H9 (cell line): ENCODE data around the gene AJUBA. TPM values are rescaled to one million over a fixed set of nuclear protein-coding genes. Genes with fewer than 3 reads are reported as not detected.
A peak's percentile ranks its signal among the peaks of the same experiment; 100 is the strongest.

ENCODE experiments used
- DNase-seq: peaks from one replicate; pipeline ENCODE4 v3.0.0-alpha.2; 2017
- H2AFZ ChIP-seq: one replicate; pipeline ENCODE4 v1.6.1; 2013; ENCODE audit warnings: mild to moderate bottlenecking, low read length, control low read depth, moderate library complexity
- H2AK5ac ChIP-seq: 2 replicates; pipeline ENCODE4 v1.6.1; 2013; ENCODE audit warnings: low read length, control low read depth, mixed read lengths; ENCODE audit not compliant: insufficient read length
- H2BK120ac ChIP-seq: one replicate; pipeline ENCODE4 v1.6.1; 2013; ENCODE audit warnings: low read depth, mild to moderate bottlenecking, low read length, control low read depth, inconsistent platforms; ENCODE audit not compliant: poor library complexity, severe bottlenecking
- H2BK12ac ChIP-seq: 2 replicates; pipeline ENCODE4 v1.6.1; 2013; ENCODE audit warnings: low read length, control low read depth, mixed read lengths, low read depth; ENCODE audit not compliant: insufficient read length
- H2BK15ac ChIP-seq: 2 replicates; pipeline ENCODE4 v1.6.1; 2013; ENCODE audit warnings: low read depth, low read length, control low read depth
- H2BK20ac ChIP-seq: one replicate; pipeline ENCODE4 v1.6.1; 2013; ENCODE audit warnings: low read depth, mild to moderate bottlenecking, low read length, control low read depth, inconsistent platforms; ENCODE audit not compliant: poor library complexity, severe bottlenecking
- H2BK5ac ChIP-seq: 2 replicates; pipeline ENCODE4 v1.6.1; 2013; ENCODE audit warnings: low read length, control low read depth, mixed read lengths; ENCODE audit not compliant: insufficient read length
- H3K14ac ChIP-seq: 2 replicates; pipeline ENCODE4 v1.6.1; 2013; ENCODE audit warnings: low read length, control low read depth; ENCODE audit not compliant: insufficient read depth
- H3K18ac ChIP-seq: 2 replicates; pipeline ENCODE4 v1.6.1; 2013; ENCODE audit warnings: low read depth, mild to moderate bottlenecking, mixed read lengths, low read length, control low read depth; ENCODE audit not compliant: insufficient read length
- H3K23ac ChIP-seq: 2 replicates; pipeline ENCODE4 v1.6.1; 2013; ENCODE audit warnings: low read length, control low read depth, mixed read lengths, low read depth; ENCODE audit not compliant: insufficient read length
- H3K23me2 ChIP-seq: 2 replicates; pipeline ENCODE4 v1.6.1; 2013; ENCODE audit warnings: low read depth, mild to moderate bottlenecking, mixed read lengths, low read length, control low read depth; ENCODE audit not compliant: insufficient read length, poor library complexity, severe bottlenecking
- H3K27ac ChIP-seq: 2 replicates; pipeline ENCODE4 v1.5.1; 2013; ENCODE audit warnings: low read length, control low read depth, mixed read lengths, low read depth; ENCODE audit not compliant: insufficient read length
- H3K27me3 ChIP-seq: 2 replicates; pipeline ENCODE4 v1.6.1; 2013; ENCODE audit warnings: low read length, control low read depth, inconsistent platforms; ENCODE audit not compliant: insufficient read depth
- H3K4ac ChIP-seq: 2 replicates; pipeline ENCODE4 v1.6.1; 2013; ENCODE audit warnings: low read depth, mild to moderate bottlenecking, control low read depth, inconsistent platforms, low read length, moderate library complexity
- H3K4me1 ChIP-seq: 2 replicates; pipeline ENCODE4 v1.6.1; 2013; ENCODE audit warnings: low read length, control low read depth, inconsistent platforms; ENCODE audit not compliant: insufficient read depth
- H3K4me2 ChIP-seq: 2 replicates; pipeline ENCODE4 v1.6.1; 2013; ENCODE audit warnings: low read length, control low read depth, mixed read lengths; ENCODE audit not compliant: insufficient read length, insufficient read depth
- H3K56ac ChIP-seq: 2 replicates; pipeline ENCODE4 v1.6.1; 2013; ENCODE audit warnings: low read depth, mild to moderate bottlenecking, mixed read lengths, low read length, control low read depth; ENCODE audit not compliant: insufficient read length
- H3K79me1 ChIP-seq: 2 replicates; pipeline ENCODE4 v1.6.1; 2013; ENCODE audit warnings: low read depth, mild to moderate bottlenecking, moderate library complexity, low read length, control low read depth, inconsistent platforms; ENCODE audit not compliant: insufficient read depth, poor library complexity, severe bottlenecking
- H3K79me2 ChIP-seq: 2 replicates; pipeline ENCODE4 v1.6.1; 2013; ENCODE audit warnings: low read length, control low read depth, inconsistent platforms; ENCODE audit not compliant: insufficient read depth
- H3K9ac ChIP-seq: 2 replicates; pipeline ENCODE4 v1.6.1; 2013; ENCODE audit warnings: low read length, control low read depth, mixed read lengths; ENCODE audit not compliant: insufficient read length; ENCODE audit errors: extremely low read depth
- H3K9me3 ChIP-seq: one replicate; pipeline ENCODE4 v1.6.1; 2013; ENCODE audit warnings: low read depth, low read length, inconsistent platforms; ENCODE audit not compliant: control insufficient read depth
- H3T11ph ChIP-seq: one replicate; pipeline ENCODE4 v1.6.1; 2013; ENCODE audit warnings: mild to moderate bottlenecking, low read length, control low read depth, inconsistent platforms
- H4K20me1 ChIP-seq: one replicate; pipeline ENCODE4 v1.6.1; 2013; ENCODE audit not compliant: control insufficient read depth, insufficient read length, insufficient read depth
- H4K5ac ChIP-seq: 2 replicates; pipeline ENCODE4 v1.6.1; 2013; ENCODE audit warnings: low read depth, mild to moderate bottlenecking, mixed read lengths, low read length, control low read depth; ENCODE audit not compliant: insufficient read length
- H4K8ac ChIP-seq: replicated peaks from 2 replicates; pipeline ENCODE4 v1.6.1; 2013; ENCODE audit warnings: low read length, control low read depth, mixed read lengths, low read depth; ENCODE audit not compliant: insufficient read length
- H4K91ac ChIP-seq: 2 replicates; pipeline ENCODE4 v1.6.1; 2013; ENCODE audit warnings: low read depth, mild to moderate bottlenecking, moderate library complexity, mixed read lengths, low read length, control low read depth; ENCODE audit not compliant: insufficient read length
- H3K27ac Mint-ChIP-seq, 3 experiments: 2 replicates in 2 of 3; 3 replicates in 1 of 3; pipeline ENCODE4 v1.8.0; 2020 to 2021; ENCODE audit warnings: mixed read lengths in 3 of 3, mild to moderate bottlenecking in 1 of 3, moderate library complexity in 1 of 3
- H3K27me3 Mint-ChIP-seq: 2 replicates; pipeline ENCODE4 v1.8.0; 2021; ENCODE audit warnings: low read depth, mild to moderate bottlenecking, moderate library complexity, mixed read lengths
- H3K36me3 Mint-ChIP-seq, 3 experiments: 2 replicates in 2 of 3; 3 replicates in 1 of 3; pipeline ENCODE4 v1.8.0; 2020 to 2021; ENCODE audit warnings: low read depth in 3 of 3, mixed read lengths in 3 of 3; ENCODE audit not compliant: insufficient read depth in 1 of 3
- H3K4me1 Mint-ChIP-seq, 2 experiments: 2 replicates each; pipeline ENCODE4 v1.8.0; 2020; ENCODE audit warnings: mixed read lengths in 2 of 2
- H3K4me3 Mint-ChIP-seq, 2 experiments: 2 replicates in 1 of 2; 3 replicates in 1 of 2; pipeline ENCODE4 v1.8.0; 2020 to 2021; ENCODE audit warnings: mild to moderate bottlenecking in 2 of 2, mixed read lengths in 2 of 2, moderate library complexity in 1 of 2
- H3K9me3 Mint-ChIP-seq, 2 experiments: 2 replicates in 1 of 2; 3 replicates in 1 of 2; pipeline ENCODE4 v1.8.0; 2020; ENCODE audit warnings: mild to moderate bottlenecking in 2 of 2, mixed read lengths in 2 of 2, moderate library complexity in 1 of 2
- WGBS: extraction: QIAGEN DNeasy Blood & Tissue Kit; methylation state at CpG from one replicate; pipeline ENCODE4 v1.1.7; 2013; ENCODE audit warnings: missing lambda C conversion rate, low lambda C conversion rate, mixed read lengths; ENCODE audit not compliant: insufficient read length; ENCODE audit errors: extremely low coverage; 5-methylcytosine and 5-hydroxymethylcytosine counted together
- total RNA-seq: library from RNA; stranded (reverse); gene quantifications from 2 replicates; pipeline ENCODE4 v1.2.1, GENCODE V29; 2021
- TF ChIP-seq, protein P1 (sequence below): fragments of 200-600 bp; sonication (generic); conservative IDR thresholded peaks from 3 replicates; pipeline ENCODE4 v1.8.0; 2021; ENCODE audit warnings: antibody characterized with exemption, mild to moderate bottlenecking

Gene AJUBA
- total RNA-seq, 1 experiment from 2014 or later: 44.9 TPM

DNA sequence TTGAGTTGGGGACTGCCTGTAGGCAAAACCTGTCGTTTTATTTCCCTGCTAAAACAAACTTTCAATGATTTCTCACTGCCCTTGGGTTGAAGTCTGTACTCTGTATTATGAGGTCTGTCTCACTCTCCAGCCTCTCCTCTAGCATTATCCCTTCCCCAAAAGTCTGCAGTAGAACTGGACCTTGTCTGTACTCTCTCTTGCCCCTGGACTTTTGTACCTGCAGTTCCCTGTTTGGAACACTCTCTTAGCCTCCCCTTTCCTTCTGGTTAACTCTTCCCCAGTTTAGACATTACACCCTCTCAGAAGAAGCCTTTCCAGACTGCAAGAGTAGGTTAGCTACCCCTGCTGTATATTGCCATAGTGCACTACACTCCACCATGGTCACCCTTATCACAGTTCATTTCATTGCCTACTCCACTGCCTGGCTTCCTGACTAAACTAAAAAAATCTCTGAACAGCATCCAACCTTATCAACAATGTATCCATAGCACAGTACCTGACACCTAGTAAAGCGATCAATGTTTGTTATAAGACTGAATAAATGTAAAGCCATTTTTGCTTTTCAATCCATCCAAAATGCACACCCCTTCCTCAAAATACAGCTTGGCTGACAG is 3.6 kb upstream of the AJUBA start:
- peaks cover 5 to 24% (median 10%) of the 10 kb centered on the region in 3 experiments; a peak in 6 of 7 replicates for H3K36me3 Mint-ChIP-seq
- Histone ChIP-seq H3K9me3 (no peaks in the 10 kb centered on the region), H3K4me1 (no peaks in the 10 kb centered on the region; the same call in 1 of the 2 replicates), H2BK20ac (no peak overlapping the region), H3K14ac (no peak overlapping the region), H4K20me1 (peaks cover 3% of the 10 kb centered on the region), H3K23me2 (peaks cover 10% of the 10 kb centered on the region), H3K79me1 (no peaks in the 10 kb centered on the region), H4K5ac (no peak overlapping the region), H3K27me3 (no peaks in the 10 kb centered on the region), H3K4me2 (no peak overlapping the region), H3K27ac (no peak overlapping the region), H4K91ac (no peak overlapping the region), H3K4ac (no peak overlapping the region), H2BK12ac (no peak overlapping the region), H2AFZ (no peak overlapping the region), H3K18ac (no peak overlapping the region), H2AK5ac (no peak overlapping the region), H4K8ac (no peak overlapping the region), H2BK15ac (no peak overlapping the region), H3K79me2 (no peaks in the 10 kb centered on the region), H3T11ph (no peak overlapping the region), H2BK120ac (no peak overlapping the region), H2BK5ac (no peak overlapping the region), H3K9ac (no peak overlapping the region), H3K23ac (no peak overlapping the region), H3K56ac (no peak overlapping the region)
- WGBS: no CpG with 5 or more reads among the region's 2 CpGs
- H3K27me3 Mint-ChIP-seq: no peaks in the 10 kb centered on the region; the same call in 1 of the 2 replicates
- DNase-seq: no peak
- H3K9me3 Mint-ChIP-seq: peaks cover 0 to 12% of the 10 kb centered on the region in 2 experiments; a peak in 2 of 5 replicates
- H3K4me3 Mint-ChIP-seq: no peak overlapping the region
- H3K27ac Mint-ChIP-seq: peak overlapping the region in 1 of 3 experiments; percentile 23; a peak in 1 of 7 replicates
- no peaks in the 10 kb centered on the region; a peak in 1 of 4 replicates for H3K4me1 Mint-ChIP-seq
- TF ChIP-seq, protein P1, sequence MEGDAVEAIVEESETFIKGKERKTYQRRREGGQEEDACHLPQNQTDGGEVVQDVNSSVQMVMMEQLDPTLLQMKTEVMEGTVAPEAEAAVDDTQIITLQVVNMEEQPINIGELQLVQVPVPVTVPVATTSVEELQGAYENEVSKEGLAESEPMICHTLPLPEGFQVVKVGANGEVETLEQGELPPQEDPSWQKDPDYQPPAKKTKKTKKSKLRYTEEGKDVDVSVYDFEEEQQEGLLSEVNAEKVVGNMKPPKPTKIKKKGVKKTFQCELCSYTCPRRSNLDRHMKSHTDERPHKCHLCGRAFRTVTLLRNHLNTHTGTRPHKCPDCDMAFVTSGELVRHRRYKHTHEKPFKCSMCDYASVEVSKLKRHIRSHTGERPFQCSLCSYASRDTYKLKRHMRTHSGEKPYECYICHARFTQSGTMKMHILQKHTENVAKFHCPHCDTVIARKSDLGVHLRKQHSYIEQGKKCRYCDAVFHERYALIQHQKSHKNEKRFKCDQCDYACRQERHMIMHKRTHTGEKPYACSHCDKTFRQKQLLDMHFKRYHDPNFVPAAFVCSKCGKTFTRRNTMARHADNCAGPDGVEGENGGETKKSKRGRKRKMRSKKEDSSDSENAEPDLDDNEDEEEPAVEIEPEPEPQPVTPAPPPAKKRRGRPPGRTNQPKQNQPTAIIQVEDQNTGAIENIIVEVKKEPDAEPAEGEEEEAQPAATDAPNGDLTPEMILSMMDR: no peak
